SK-N-SH treated with all-trans-retinoic acid at 6 μM for 48 hours (cell line): Measurements from ENCODE around the gene C1QTNF5.

ENCODE experiments used
- ARNTL ChIP-seq: fragments of 450-650 bp; formaldehyde crosslinking; IDR thresholded peaks from 2 replicates; pipeline ENCODE4 v1.5.0; 2020; ENCODE audit warnings: low read depth, mild to moderate bottlenecking, moderate library complexity, borderline replicate concordance
- BACH2 ChIP-seq: fragments of 250-450 bp; sonication (Bioruptor Pico); IDR thresholded peaks from 2 replicates; pipeline ENCODE4 v1.9.0; 2021; ENCODE audit warnings: mild to moderate bottlenecking, borderline replicate concordance
- CREB5 ChIP-seq: fragments of 250-450 bp; sonication (Bioruptor Pico); IDR thresholded peaks from 2 replicates; pipeline ENCODE4 v1.5.1; 2020; ENCODE audit warnings: low read depth, mild to moderate bottlenecking, moderate library complexity
- CSRNP3 ChIP-seq: fragments of 250-450 bp; sonication (Bioruptor Pico); IDR thresholded peaks from 2 replicates; pipeline ENCODE4 v1.5.1; 2021; ENCODE audit warnings: mild to moderate bottlenecking, moderate library complexity
- ESRRG ChIP-seq: fragments of 250-450 bp; sonication (Bioruptor Pico); IDR thresholded peaks from 2 replicates; pipeline ENCODE4 v1.6.1; 2021; ENCODE audit warnings: mild to moderate bottlenecking
- PATZ1 ChIP-seq: fragments of 250-450 bp; sonication (Bioruptor Pico); IDR thresholded peaks from 2 replicates; pipeline ENCODE4 v1.8.0; 2020; ENCODE audit warnings: mild to moderate bottlenecking, moderate library complexity, borderline replicate concordance
- ZFP3 ChIP-seq: fragments of 250-450 bp; sonication (Bioruptor Pico); IDR thresholded peaks from 2 replicates; pipeline ENCODE4 v1.5.0; 2020; ENCODE audit warnings: mild to moderate bottlenecking, moderate library complexity
- ZFP30 ChIP-seq: fragments of 450-650 bp; formaldehyde crosslinking; IDR thresholded peaks from 2 replicates; pipeline ENCODE4 v1.5.0; 2022; ENCODE audit warnings: mild to moderate bottlenecking, moderate library complexity
- ZNF565 ChIP-seq: fragments of 450-650 bp; formaldehyde crosslinking; conservative IDR thresholded peaks from 2 replicates; pipeline ENCODE4 v1.5.0; 2020; ENCODE audit warnings: low read depth, mild to moderate bottlenecking, moderate library complexity

- TF ChIP-seq CSRNP3 (no peak), ARNTL (CRISPR knock-in tag) (no peak), BACH2 (CRISPR knock-in tag) (no peak), ZFP3 (CRISPR knock-in tag) (no peak), ZFP30 (no peak), CREB5 (no peak), ZNF565 (CRISPR knock-in tag) (no peak), PATZ1 (no peak), ESRRG (no peak)
Observed at GRCh38 chr11:119361941-119362725, 21.4 kb upstream of the C1QTNF5 start.
